Stimulated activated CD4-positive, alpha-beta T cell treated with anti-CD3 and anti-CD28 coated beads, Interleukin-15, amount 100 ng/mL, for 24 hours (primary cell): ENCODE data around the gene ARF6.

Source experiments
- DNase-seq: peaks from one replicate; pipeline ENCODE4 v3.0.0-alpha.2; 2020

ARF6 gene

GRCh38 chr14:49945448-49946319, 52.8 kb downstream of the ARF6 start:
- no peak for DNase-seq
